Spleen (tissue), 7 donors: ENCODE results near the gene RPS15.

Experiments
- CTCF ChIP-seq, 11 experiments: fragments of 200-600 bp in 7 of 11; fragments of 450-650 bp in 4 of 11; sonication (generic) in 4 of 11; IDR thresholded peaks in 8 of 11; conservative IDR thresholded peaks in 3 of 11; 1 replicate in 7 of 11; 2 replicates in 4 of 11; pipeline versions ENCODE4 v1.4.0 to v1.8.0; 2016 to 2021; ENCODE audit warnings: antibody characterized with exemption in 11 of 11, inconsistent platforms in 4 of 11, mild to moderate bottlenecking in 1 of 11
- POLR2A ChIP-seq, 3 donors: fragments of 450-650 bp; IDR thresholded peaks; one replicate each; pipeline ENCODE4 v1.5.1; 2017; ENCODE audit warnings: antibody characterized with exemption in 3 of 3, mild to moderate bottlenecking in 1 of 3
- POLR2AphosphoS5 ChIP-seq, 3 donors: sonication (generic); formaldehyde crosslinking; IDR thresholded peaks; one replicate each; pipeline ENCODE4 v1.5.1; 2017; ENCODE audit warnings: antibody characterized with exemption in 3 of 3
- donor health status: DM: no; HTN: no; CAD: no; lungs with moderate emphysema.
- donor health status: DM: no; HTN: no; CAD: no.
- donor health status: DM: no; HTN: no; CAD: no.

GRCh38 chr19:1475751-1476437 lies 37.7 kb downstream of the RPS15 start:
- TF ChIP-seq CTCF (IDR thresholded peaks at IDR 0.05 in 8 of 11, conservative IDR thresholded peaks at IDR 0.05 in 3 of 11) (no peak), POLR2A (IDR thresholded peaks at IDR 0.05) (no peak), POLR2AphosphoS5 (IDR thresholded peaks at IDR 0.05) (peak in 1 of 3 donors; percentile 30)
